ENCODE data around the gene QRICH2. TPM values are rescaled to one million over a fixed set of nuclear protein-coding genes. Genes with fewer than 3 reads are reported as not detected.

Gene QRICH2
- total and polyA plus RNA-seq, 9 of the 15 experiments (the other 6 are each of a cell fraction or from before 2014, with no cell fraction given), result 0.03 to 1.6 (median 0.81) TPM

- TF ChIP-seq, protein P1, sequence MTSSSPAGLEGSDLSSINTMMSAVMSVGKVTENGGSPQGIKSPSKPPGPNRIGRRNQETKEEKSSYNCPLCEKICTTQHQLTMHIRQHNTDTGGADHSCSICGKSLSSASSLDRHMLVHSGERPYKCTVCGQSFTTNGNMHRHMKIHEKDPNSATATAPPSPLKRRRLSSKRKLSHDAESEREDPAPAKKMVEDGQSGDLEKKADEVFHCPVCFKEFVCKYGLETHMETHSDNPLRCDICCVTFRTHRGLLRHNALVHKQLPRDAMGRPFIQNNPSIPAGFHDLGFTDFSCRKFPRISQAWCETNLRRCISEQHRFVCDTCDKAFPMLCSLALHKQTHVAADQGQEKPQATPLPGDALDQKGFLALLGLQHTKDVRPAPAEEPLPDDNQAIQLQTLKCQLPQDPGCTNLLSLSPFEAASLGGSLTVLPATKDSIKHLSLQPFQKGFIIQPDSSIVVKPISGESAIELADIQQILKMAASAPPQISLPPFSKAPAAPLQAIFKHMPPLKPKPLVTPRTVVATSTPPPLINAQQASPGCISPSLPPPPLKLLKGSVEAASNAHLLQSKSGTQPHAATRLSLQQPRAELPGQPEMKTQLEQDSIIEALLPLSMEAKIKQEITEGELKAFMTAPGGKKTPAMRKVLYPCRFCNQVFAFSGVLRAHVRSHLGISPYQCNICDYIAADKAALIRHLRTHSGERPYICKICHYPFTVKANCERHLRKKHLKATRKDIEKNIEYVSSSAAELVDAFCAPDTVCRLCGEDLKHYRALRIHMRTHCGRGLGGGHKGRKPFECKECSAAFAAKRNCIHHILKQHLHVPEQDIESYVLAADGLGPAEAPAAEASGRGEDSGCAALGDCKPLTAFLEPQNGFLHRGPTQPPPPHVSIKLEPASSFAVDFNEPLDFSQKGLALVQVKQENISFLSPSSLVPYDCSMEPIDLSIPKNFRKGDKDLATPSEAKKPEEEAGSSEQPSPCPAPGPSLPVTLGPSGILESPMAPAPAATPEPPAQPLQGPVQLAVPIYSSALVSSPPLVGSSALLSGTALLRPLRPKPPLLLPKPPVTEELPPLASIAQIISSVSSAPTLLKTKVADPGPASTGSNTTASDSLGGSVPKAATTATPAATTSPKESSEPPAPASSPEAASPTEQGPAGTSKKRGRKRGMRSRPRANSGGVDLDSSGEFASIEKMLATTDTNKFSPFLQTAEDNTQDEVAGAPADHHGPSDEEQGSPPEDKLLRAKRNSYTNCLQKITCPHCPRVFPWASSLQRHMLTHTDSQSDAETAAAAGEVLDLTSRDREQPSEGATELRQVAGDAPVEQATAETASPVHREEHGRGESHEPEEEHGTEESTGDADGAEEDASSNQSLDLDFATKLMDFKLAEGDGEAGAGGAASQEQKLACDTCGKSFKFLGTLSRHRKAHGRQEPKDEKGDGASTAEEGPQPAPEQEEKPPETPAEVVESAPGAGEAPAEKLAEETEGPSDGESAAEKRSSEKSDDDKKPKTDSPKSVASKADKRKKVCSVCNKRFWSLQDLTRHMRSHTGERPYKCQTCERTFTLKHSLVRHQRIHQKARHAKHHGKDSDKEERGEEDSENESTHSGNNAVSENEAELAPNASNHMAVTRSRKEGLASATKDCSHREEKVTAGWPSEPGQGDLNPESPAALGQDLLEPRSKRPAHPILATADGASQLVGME (CRISPR knock-in tag; IDR thresholded peaks at IDR 0.05), result no peak
- TF ChIP-seq SRSF7 (optimal IDR thresholded peaks at IDR 0.05; ENCODE audit: low read depth, low read length) (no peak), OTX1 (CRISPR knock-in tag; IDR thresholded peaks at IDR 0.05) (no peak), SNRNP70 (optimal IDR thresholded peaks at IDR 0.05; ENCODE audit: low read depth, low read length) (no peak), CHD1 (IDR thresholded peaks at IDR 0.05; ENCODE audit: low read length) (no peak), ZNF57 (CRISPR knock-in tag; IDR thresholded peaks at IDR 0.05) (no peak), SIN3B (IDR thresholded peaks at IDR 0.05; ENCODE audit: low read depth) (no peak), ETS2 (tag; IDR thresholded peaks at IDR 0.05; ENCODE audit: borderline replicate concordance, poor library complexity, severe bottlenecking) (no peak), PHF21A (IDR thresholded peaks at IDR 0.05; ENCODE audit: borderline replicate concordance, low read depth) (no peak), KAT2B (IDR thresholded peaks at IDR 0.05; ENCODE audit: low read depth, low read length) (no peak), ADNP (tag; IDR thresholded peaks at IDR 0.05) (no peak), FUS (optimal IDR thresholded peaks at IDR 0.05; ENCODE audit: low read depth, low read length) (no peak), RB1 (IDR thresholded peaks at IDR 0.05; ENCODE audit: low read depth) (no peak)
- TF ChIP-seq, protein P2, sequence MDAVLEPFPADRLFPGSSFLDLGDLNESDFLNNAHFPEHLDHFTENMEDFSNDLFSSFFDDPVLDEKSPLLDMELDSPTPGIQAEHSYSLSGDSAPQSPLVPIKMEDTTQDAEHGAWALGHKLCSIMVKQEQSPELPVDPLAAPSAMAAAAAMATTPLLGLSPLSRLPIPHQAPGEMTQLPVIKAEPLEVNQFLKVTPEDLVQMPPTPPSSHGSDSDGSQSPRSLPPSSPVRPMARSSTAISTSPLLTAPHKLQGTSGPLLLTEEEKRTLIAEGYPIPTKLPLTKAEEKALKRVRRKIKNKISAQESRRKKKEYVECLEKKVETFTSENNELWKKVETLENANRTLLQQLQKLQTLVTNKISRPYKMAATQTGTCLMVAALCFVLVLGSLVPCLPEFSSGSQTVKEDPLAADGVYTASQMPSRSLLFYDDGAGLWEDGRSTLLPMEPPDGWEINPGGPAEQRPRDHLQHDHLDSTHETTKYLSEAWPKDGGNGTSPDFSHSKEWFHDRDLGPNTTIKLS (IDR thresholded peaks at IDR 0.05; ENCODE audit: borderline replicate concordance, low read depth), result no peak
- TF ChIP-seq, protein P3, sequence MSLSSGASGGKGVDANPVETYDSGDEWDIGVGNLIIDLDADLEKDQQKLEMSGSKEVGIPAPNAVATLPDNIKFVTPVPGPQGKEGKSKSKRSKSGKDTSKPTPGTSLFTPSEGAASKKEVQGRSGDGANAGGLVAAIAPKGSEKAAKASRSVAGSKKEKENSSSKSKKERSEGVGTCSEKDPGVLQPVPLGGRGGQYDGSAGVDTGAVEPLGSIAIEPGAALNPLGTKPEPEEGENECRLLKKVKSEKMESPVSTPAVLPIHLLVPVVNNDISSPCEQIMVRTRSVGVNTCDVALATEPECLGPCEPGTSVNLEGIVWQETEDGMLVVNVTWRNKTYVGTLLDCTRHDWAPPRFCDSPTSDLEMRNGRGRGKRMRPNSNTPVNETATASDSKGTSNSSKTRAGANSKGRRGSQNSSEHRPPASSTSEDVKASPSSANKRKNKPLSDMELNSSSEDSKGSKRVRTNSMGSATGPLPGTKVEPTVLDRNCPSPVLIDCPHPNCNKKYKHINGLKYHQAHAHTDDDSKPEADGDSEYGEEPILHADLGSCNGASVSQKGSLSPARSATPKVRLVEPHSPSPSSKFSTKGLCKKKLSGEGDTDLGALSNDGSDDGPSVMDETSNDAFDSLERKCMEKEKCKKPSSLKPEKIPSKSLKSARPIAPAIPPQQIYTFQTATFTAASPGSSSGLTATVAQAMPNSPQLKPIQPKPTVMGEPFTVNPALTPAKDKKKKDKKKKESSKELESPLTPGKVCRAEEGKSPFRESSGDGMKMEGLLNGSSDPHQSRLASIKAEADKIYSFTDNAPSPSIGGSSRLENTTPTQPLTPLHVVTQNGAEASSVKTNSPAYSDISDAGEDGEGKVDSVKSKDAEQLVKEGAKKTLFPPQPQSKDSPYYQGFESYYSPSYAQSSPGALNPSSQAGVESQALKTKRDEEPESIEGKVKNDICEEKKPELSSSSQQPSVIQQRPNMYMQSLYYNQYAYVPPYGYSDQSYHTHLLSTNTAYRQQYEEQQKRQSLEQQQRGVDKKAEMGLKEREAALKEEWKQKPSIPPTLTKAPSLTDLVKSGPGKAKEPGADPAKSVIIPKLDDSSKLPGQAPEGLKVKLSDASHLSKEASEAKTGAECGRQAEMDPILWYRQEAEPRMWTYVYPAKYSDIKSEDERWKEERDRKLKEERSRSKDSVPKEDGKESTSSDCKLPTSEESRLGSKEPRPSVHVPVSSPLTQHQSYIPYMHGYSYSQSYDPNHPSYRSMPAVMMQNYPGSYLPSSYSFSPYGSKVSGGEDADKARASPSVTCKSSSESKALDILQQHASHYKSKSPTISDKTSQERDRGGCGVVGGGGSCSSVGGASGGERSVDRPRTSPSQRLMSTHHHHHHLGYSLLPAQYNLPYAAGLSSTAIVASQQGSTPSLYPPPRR (CRISPR knock-in tag; IDR thresholded peaks at IDR 0.05; ENCODE audit: borderline replicate concordance), result no peak
Measured at GRCh38 chr17:76345377-76345974, 37.4 kb upstream of the QRICH2 start (continued).

All from K562 (cell line).